GM23338 (cell line): ENCODE data around the gene CSPG5. TPM values are rescaled to one million over a fixed set of nuclear protein-coding genes. Genes with fewer than 3 reads are reported as not detected.

ENCODE experiments used
- ATAC-seq: fragments of 200-7000 bp; cut with Tn5 transposase; 3 replicates; pipeline ENCODE4 v1.9.1; 2020
- DNase-seq: peaks from one replicate; pipeline ENCODE4 v3.0.0-alpha.2; 2015; ENCODE audit warnings: low spot score
- H2AFZ ChIP-seq: fragments of 200-600 bp; sonication (generic); 2 replicates; pipeline ENCODE4 v1.8.0; 2016; ENCODE audit warnings: antibody characterized with exemption, mild to moderate bottlenecking, moderate library complexity
- H3F3A ChIP-seq: fragments of 200-600 bp; sonication (generic); replicated peaks from 2 replicates; pipeline ENCODE4 v1.8.0; 2017; ENCODE audit warnings: antibody characterized with exemption, mixed run types, low read depth
- H3K27ac ChIP-seq: fragments of 200-600 bp; sonication (generic); 2 replicates; pipeline ENCODE4 v1.6.1; 2016; ENCODE audit warnings: low read depth
- H3K27me3 ChIP-seq: fragments of 200-600 bp; sonication (generic); 2 replicates; pipeline ENCODE4 v1.8.0; 2016; ENCODE audit warnings: mild to moderate bottlenecking, mixed run types, moderate library complexity; ENCODE audit not compliant: insufficient read depth
- H3K36me3 ChIP-seq: fragments of 200-600 bp; sonication (generic); 2 replicates; pipeline ENCODE4 v1.8.0; 2016; ENCODE audit warnings: mild to moderate bottlenecking; ENCODE audit not compliant: insufficient read depth
- H3K4me1 ChIP-seq: fragments of 200-600 bp; sonication (generic); 2 replicates; pipeline ENCODE4 v1.8.0; 2016; ENCODE audit warnings: mild to moderate bottlenecking, moderate library complexity; ENCODE audit not compliant: insufficient read depth
- H3K4me2 ChIP-seq: fragments of 200-600 bp; sonication (generic); 2 replicates; pipeline ENCODE4 v1.7.1; 2017; ENCODE audit warnings: mixed run types
- H3K4me3 ChIP-seq: fragments of 200-600 bp; sonication (generic); 2 replicates; pipeline ENCODE4 v1.6.1; 2016; ENCODE audit warnings: mixed run types
- H3K79me2 ChIP-seq: fragments of 200-600 bp; sonication (generic); replicated peaks from 2 replicates; pipeline ENCODE4 v1.8.0; 2017; ENCODE audit warnings: mild to moderate bottlenecking; ENCODE audit not compliant: insufficient read depth
- H3K9me2 ChIP-seq: fragments of 200-600 bp; sonication (generic); 2 replicates; pipeline ENCODE4 v1.8.0; 2017; ENCODE audit not compliant: insufficient read depth
- H4K20me1 ChIP-seq: fragments of 200-600 bp; sonication (generic); replicated peaks from 2 replicates; pipeline ENCODE4 v1.8.0; 2017; ENCODE audit warnings: mild to moderate bottlenecking; ENCODE audit not compliant: insufficient read depth
- H3K27ac Mint-ChIP-seq: 2 replicates; pipeline ENCODE4 v1.8.0; 2020; ENCODE audit warnings: inconsistent platforms, mild to moderate bottlenecking, moderate library complexity, mixed read lengths
- H3K27me3 Mint-ChIP-seq: 3 replicates; pipeline ENCODE4 v1.8.0; 2022; ENCODE audit warnings: low read depth, mild to moderate bottlenecking, moderate library complexity, mixed read lengths, inconsistent platforms; ENCODE audit not compliant: insufficient read depth, poor library complexity
- H3K36me3 Mint-ChIP-seq: 3 replicates; pipeline ENCODE4 v1.8.0; 2021; ENCODE audit warnings: low read depth, mild to moderate bottlenecking, inconsistent platforms, moderate library complexity, mixed read lengths
- H3K4me1 Mint-ChIP-seq: 3 replicates; pipeline ENCODE4 v1.8.0; 2020; ENCODE audit warnings: mild to moderate bottlenecking, inconsistent platforms, mixed read lengths
- H3K4me3 Mint-ChIP-seq: 3 replicates; pipeline ENCODE4 v1.8.0; 2021; ENCODE audit warnings: moderate library complexity, mild to moderate bottlenecking, inconsistent platforms, mixed read lengths
- H3K9me3 Mint-ChIP-seq: 3 replicates; pipeline ENCODE4 v1.8.0; 2020; ENCODE audit warnings: moderate library complexity, mild to moderate bottlenecking, inconsistent platforms, mixed read lengths
- CREB1 ChIP-seq: fragments of 250-450 bp; sonication (Bioruptor Pico); IDR thresholded peaks from 2 replicates; pipeline ENCODE4 v1.5.0; 2020; ENCODE audit warnings: low read depth, mild to moderate bottlenecking, moderate library complexity
- CTCF ChIP-seq, 2 experiments: fragments of 200-600 bp in 1 of 2; sonication (generic) in 1 of 2; conservative IDR thresholded peaks; 2 replicates each; pipeline versions ENCODE4 v1.5.1 to v1.6.1; 2016 to 2017; ENCODE audit warnings: antibody characterized with exemption in 2 of 2, low read depth in 2 of 2, mild to moderate bottlenecking in 2 of 2, moderate library complexity in 1 of 2
- ETS1 ChIP-seq: IDR thresholded peaks from 2 replicates; pipeline ENCODE4 v1.6.1; 2016; ENCODE audit warnings: antibody characterized with exemption
- EZH2 ChIP-seq: fragments of 200-600 bp; sonication (generic); IDR thresholded peaks from one replicate; pipeline ENCODE4 v1.8.0; 2017; ENCODE audit warnings: antibody characterized with exemption, mild to moderate bottlenecking, low read depth; ENCODE audit not compliant: unreplicated experiment
- EZH2phosphoT487 ChIP-seq: fragments of 200-600 bp; sonication (generic); IDR thresholded peaks from one replicate; pipeline ENCODE4 v1.8.1; 2018; ENCODE audit warnings: antibody characterized with exemption; ENCODE audit not compliant: unreplicated experiment
- JUNB ChIP-seq: IDR thresholded peaks from one replicate; pipeline ENCODE4 v1.6.1; 2016; ENCODE audit warnings: antibody characterized with exemption; ENCODE audit not compliant: unreplicated experiment
- NANOG ChIP-seq: IDR thresholded peaks from 2 replicates; pipeline ENCODE4 v1.6.1; 2016; ENCODE audit warnings: antibody characterized with exemption, borderline replicate concordance
- POLR2AphosphoS5 ChIP-seq: IDR thresholded peaks from 2 replicates; pipeline ENCODE4 v1.6.1; 2016; ENCODE audit warnings: antibody characterized with exemption, low read depth
- REST ChIP-seq: IDR thresholded peaks from one replicate; pipeline ENCODE4 v1.6.1; 2018; ENCODE audit warnings: antibody characterized with exemption; ENCODE audit not compliant: unreplicated experiment
- STAT1 ChIP-seq: IDR thresholded peaks from one replicate; pipeline ENCODE4 v1.6.1; 2016; ENCODE audit warnings: antibody characterized with exemption; ENCODE audit not compliant: unreplicated experiment
- ZNF331 ChIP-seq: fragments of 250-450 bp; sonication (Bioruptor Pico); IDR thresholded peaks from 2 replicates; pipeline ENCODE4 v1.5.0; 2020; ENCODE audit warnings: low read depth, mild to moderate bottlenecking, moderate library complexity
- ZNF462 ChIP-seq: fragments of 250-450 bp; sonication (Bioruptor Pico); IDR thresholded peaks from 2 replicates; pipeline ENCODE4 v1.5.0; 2020; ENCODE audit warnings: mild to moderate bottlenecking, moderate library complexity
- polyA plus RNA-seq: library from polyadenylated mRNA; unstranded; fragments of >200 nt; fragmentation: Nextera tagmentation; extraction: Ambion mirVana; gene quantifications from 2 replicates; pipeline ENCODE4 v1.2.1, GENCODE V29; 2016
- total RNA-seq: library from RNA; depleted of rRNA; stranded (reverse); fragments of >200 nt; shearing (Covaris generic); gene quantifications from 2 replicates; pipeline ENCODE4 v1.2.3, GENCODE V29; 2014

CSPG5 gene
- total and polyA plus RNA-seq, 2 experiments from 2014 or later, result 0.86 to 4.3 TPM

- TF ChIP-seq POLR2AphosphoS5 (no peak), ZNF331 (CRISPR knock-in tag) (no peak), EZH2phosphoT487 (no peak), REST (no peak), CREB1 (CRISPR knock-in tag) (no peak)
Measured at GRCh38 chr3:47517937-47518336, 60.7 kb downstream of the CSPG5 start (continued).

GRCh38 chr3:47515864-47516319, 62.8 kb downstream of the CSPG5 start:
- Histone ChIP-seq H3K4me2 (no peak overlapping the region), H3K79me2 (peaks cover 21% of the 10 kb centered on the region), H3K4me1 (peaks cover 17% of the 10 kb centered on the region), H3K36me3 (no peaks in the 10 kb centered on the region), H2AFZ (no peak overlapping the region), H3K4me3 (no peak overlapping the region), H4K20me1 (no peaks in the 10 kb centered on the region), H3K9me2 (no peaks in the 10 kb centered on the region), H3F3A (peaks cover 9% of the 10 kb centered on the region; the same call in 1 of the 2 replicates), H3K27ac (no peak overlapping the region), H3K27me3 (no peaks in the 10 kb centered on the region)
- peaks cover 19% of the 10 kb centered on the region for H3K27me3 Mint-ChIP-seq
- H3K4me1 Mint-ChIP-seq, result peaks cover 9% of the 10 kb centered on the region; the same call in 2 of the 3 replicates
- H3K9me3 Mint-ChIP-seq, result no peaks in the 10 kb centered on the region; the same call in 1 of the 3 replicates
- H3K4me3 Mint-ChIP-seq, result no peak overlapping the region
- peaks cover 12% of the 10 kb centered on the region for H3K36me3 Mint-ChIP-seq
- TF ChIP-seq STAT1, result no peak
- no peak for TF ChIP-seq EZH2
- no peak for TF ChIP-seq ZNF331 (CRISPR knock-in tag)
- no peak for TF ChIP-seq ETS1
- TF ChIP-seq ZNF462 (CRISPR knock-in tag), result no peak
- TF ChIP-seq JUNB, result no peak
- TF ChIP-seq CTCF (conservative IDR thresholded peaks at IDR 0.05; ENCODE audit: low read depth in 2 of 2), result no peak
- TF ChIP-seq NANOG, result no peak
- TF ChIP-seq CREB1 (CRISPR knock-in tag), result no peak
- no peak for ATAC-seq
- H3K27ac Mint-ChIP-seq, result no peak overlapping the region
- DNase-seq, result no peak
